Globus pallidus (tissue), 1 donor: ENCODE results near the gene RPA3.

Source experiments
- DNase-seq: peaks from one replicate; pipeline ENCODE4 v3.0.0-alpha.2; 2015; ENCODE audit warnings: low spot score

RPA3 gene

DNA sequence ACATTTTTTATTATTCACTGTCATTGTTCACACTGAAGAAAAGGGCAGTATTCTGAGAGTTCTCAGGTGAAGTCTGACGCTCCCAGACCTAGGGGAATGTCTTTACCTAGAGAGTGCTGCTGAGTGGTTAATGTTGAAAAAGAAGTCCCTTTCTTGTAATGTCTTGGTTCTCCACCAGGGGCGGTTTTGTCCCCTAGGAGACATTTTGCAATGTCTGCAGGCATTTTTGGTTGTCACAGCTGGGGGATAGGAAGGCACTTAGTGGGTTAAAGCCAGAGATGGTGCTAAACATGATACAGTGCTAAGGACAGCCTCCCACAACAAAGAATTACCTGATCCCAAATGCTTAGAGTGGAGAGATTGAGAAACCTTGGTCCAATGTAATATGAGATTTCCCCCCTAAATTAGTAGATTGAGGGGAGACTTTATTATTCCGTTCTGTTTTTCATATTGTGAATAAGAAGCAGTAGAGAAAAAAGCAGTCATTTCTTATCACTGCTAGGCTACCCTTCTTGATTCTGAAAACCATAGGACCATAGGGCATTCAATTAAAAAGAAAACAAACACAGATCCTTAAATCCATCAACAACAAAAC, 64.7 kb downstream of the RPA3 start:
- DNase-seq: no peak

DNA sequence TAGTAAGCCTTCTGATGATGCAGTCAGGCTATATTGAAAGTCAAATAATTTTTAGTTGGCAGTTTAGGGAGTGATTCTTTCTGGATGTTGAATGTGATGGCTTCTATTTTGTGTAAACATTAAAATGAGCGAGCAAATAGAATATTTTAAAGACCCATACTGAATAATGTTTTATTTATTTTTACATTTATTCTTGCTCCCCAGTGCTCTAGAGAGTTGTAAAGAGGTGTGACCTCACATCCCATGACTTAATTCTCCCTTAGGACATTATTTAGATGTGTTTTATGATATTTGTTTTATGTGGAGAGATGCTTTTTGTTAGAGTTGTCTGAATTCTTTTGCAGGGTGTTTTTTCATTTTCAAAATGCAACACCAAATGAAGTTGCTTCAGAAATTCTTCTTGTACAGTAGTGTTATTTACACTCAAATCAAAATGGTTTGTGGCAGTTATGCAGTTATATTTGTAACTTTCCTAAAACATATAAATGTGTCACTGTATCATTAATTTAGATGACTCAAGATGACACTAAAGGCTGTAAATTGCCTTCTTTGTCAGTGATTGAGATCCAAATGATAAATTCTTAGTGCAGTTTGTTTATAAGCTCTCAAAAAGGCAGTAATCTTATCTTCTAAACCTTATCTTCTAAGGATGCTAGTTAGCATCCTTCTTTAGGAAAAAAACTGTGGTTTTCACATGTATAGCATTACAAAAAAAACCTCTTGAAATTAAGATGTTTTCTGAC, 65.4 kb downstream of the RPA3 start:
- DNase-seq: no peak

- DNase-seq: no peak
Observed at GRCh38 chr7:7651479-7651878, 66.9 kb downstream of the RPA3 start.

- no peak for DNase-seq
Observed at GRCh38 chr7:7650682-7651206, 67.7 kb downstream of the RPA3 start.

DNA sequence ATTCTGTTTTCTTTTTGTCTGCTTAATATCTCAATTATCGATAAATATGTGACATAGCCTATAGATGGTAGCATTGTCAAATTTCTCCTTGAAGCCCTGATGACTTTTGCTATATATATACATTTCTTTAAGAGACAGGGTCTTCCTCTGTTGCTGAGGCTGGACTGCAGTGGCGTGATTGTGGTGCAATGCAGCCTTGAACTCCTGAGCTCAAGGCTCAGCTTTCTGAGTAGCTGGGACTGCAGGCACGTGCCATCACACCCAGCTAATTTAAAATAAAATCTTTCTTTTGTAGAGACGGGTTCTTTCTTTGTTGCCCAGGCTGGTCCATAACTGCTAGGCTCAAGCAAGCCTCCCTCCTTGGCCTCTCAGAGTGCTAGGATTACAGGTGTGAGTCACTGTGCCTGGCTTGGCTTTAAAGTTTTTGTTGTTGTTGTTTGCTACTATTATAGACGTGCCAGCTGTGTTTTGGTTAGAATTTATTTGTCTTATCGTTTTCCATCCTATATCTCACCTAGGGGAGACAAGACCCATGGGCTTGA, 70.8 kb downstream of the RPA3 start:
- DNase-seq: no peak

- no peak for DNase-seq
Observed at GRCh38 chr7:7642081-7642480, 76.3 kb downstream of the RPA3 start.

DNA sequence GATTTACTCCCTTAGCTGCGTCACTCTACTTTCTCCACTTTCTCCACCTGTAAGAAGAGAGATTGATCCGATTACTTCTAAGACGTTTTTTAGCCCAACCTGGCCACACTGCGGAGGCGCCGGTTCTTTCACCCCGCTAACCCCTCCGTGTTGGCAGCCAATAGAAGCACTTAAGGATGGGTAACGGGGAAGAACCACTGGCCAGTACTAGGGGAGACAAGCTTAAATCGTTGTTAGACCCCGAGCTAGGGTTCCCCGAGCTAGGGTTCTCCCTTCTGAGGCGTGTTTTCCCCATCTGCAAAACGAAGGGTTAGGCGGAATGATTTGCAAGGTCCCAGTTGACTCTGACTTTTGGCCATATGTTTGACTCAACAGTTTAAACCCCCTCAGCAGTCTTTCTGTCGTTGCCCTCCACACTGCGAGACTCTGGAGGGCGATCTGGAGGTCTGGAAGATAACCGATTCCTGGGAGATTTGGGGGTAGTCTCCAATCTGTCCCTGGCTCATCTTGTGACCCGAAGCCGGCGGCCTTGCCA, 77.2 kb downstream of the RPA3 start:
- DNase-seq: no peak

- DNase-seq: peak; percentile 99
Observed at GRCh38 chr7:7640221-7641128, 77.9 kb downstream of the RPA3 start, which contains the start of gene UMAD1. TSS of gene UMAD1 (plus strand) at chr7:7640752. CDS start at chr7:7673372, 32,620 bp downstream.

DNA sequence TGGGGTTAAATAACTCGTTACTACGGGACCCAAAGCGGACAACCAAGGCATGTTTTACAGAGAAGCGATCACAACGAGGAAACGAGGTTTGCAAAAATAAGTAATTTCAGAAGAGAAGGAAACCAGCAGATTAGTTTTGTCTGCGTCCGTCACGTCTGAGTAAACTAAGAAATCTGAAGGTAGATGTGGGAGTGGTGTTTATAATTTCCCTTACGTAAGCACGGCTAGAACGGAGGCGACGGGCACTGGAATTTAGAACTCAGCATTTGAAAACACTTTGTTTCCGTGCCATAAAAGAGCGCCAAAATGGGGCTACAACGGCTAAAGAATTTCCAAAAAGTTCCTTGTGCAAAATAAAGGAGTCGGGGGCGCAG, 78.6 kb downstream of the RPA3 start:
- DNase-seq: no peak

- DNase-seq: peak; percentile 2
Observed at GRCh38 chr7:7639421-7639820, 79.0 kb downstream of the RPA3 start.

DNA sequence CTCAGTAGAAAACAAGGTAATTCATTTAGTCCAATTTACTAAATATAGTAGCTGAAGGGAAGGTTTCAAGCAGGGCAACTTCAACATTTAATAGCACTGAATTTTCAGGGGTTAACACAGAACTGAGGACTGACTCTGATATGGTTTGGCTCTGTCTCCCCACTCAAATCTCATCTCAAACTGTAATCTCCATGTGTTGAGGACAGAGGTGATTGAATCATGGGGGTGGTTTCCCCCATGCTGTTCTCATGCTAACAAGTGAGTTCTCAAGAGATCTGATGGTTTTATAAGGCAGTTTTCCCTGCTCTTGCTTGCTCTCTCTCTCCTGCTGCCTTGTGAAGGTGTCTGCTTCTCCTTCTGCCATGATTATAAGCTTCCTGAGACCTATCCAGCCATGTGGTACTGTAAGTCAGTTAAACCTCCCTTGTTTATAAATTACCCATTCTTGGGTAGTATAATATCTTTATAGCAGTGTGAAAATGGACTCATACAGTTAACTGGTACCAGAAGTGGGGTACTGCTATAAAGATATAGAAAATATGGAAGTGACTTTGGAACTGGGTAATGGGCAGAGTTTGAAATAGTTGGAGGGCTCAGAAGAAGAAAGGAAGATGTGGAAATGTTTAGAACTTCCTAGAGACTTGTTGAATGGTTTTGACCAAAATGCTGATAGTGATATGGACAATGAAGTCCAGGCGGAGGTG, 87.6 kb downstream of the RPA3 start:
- DNase-seq: no peak

DNA sequence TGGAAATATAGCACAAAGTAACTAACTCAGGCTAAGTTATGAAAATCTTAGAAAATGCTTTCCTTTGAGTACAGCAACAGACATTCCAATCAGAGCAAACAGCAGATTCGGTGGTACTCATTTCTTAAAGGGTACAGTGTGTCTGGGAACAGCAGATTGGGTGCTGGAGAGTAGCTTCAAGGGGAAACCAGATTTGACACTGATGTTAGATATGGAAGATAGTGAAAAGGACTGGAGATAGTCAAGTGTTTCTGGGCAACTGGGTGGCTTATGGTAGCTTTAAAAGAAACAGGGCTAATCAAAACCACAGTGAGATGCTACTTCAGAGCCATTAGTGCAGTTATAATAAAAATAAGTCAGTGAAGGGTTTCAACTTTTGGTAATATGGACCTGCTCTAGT, 89.9 kb downstream of the RPA3 start:
- DNase-seq: no peak

DNA sequence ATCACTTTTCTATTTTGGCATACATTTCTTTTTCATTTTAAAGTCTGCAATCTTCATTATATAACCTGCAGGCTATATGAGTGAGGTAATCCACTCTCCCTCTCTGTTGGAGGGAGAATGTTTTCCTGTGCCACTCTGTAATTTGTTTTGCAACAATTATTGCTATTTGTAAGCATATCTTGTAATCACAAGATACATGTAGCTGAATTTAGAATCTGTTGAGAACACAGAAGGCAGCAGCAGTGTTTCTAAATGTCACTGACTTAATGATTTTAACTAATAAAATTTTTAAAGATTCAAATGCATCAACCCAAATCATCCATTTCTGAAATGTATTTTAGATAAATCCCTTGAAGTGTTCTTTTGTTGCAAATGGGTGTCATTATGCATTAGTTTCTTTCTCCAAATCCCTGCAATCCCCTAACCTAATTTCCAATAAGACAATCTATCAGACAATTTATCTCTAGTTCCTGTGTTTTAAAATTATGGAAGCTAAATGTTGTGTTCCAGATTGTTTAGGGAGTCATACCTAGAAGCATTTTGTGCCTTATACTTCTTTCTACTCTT, 97.7 kb downstream of the RPA3 start:
- DNase-seq: no peak

GRCh38 chr7:7620236-7620635, 98.2 kb downstream of the RPA3 start:
- no peak for DNase-seq

DNA sequence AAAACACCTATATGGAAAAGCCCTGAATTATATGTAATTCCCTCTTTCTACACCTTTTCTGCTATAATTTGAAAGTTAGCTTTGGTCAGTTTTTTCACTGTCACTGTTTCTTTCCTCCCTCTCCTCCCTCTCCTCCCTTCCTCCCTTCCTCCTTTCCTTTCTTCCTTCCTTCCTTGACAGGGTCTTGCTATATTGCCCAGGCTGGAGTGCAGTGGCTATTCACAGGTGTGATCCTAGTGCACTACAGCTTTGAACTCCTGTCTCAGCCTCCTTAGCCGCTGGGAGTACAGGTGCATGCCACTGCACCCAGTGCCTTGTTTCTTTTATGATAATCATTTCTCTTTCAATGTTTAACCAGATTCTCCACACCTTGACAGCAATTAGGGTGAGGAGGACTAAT, 100.0 kb downstream of the RPA3 start:
- no peak for DNase-seq

DNA sequence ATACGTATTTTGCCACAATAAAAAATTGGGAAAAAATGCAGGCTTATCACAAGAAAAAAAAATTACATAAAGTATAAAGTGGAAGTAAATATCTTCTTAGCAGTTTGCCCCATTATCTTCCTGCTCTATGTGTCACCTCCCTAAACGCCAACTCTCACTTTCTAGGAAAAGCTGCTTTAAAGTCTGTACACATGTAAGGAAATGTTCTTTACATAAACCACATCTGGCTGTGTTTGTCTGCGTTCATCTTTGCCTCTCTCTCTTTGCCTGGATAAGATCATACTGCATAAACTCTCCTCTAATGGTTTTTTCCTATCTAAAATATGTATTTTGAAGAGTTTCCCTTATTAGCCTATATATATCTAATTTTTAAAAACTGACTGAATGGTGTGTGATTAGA, 100.9 kb downstream of the RPA3 start:
- DNase-seq: no peak

GRCh38 chr7:7614018-7614741, 104.2 kb downstream of the RPA3 start:
- no peak for DNase-seq

GRCh38 chr7:7613210-7613609, 105.2 kb downstream of the RPA3 start:
- no peak for DNase-seq

DNA sequence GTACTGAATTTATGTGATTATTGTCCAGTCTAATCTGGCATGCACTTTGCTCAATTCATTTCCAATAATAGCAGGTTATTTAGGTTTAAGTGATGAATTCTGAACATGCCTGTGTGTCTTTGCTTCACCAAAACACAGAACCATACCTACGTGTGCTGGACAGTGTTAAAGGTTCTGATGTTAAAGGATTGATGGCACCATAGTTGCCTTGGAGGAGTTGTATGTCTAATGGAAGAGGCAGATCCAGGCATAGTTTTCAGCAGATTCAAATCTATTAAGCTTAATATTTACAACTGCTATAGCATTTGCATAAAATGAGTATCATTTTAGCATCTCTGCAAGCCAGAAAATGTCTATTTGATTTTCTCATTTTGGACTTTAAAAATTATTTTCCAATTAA, 105.9 kb downstream of the RPA3 start:
- no peak for DNase-seq

DNA sequence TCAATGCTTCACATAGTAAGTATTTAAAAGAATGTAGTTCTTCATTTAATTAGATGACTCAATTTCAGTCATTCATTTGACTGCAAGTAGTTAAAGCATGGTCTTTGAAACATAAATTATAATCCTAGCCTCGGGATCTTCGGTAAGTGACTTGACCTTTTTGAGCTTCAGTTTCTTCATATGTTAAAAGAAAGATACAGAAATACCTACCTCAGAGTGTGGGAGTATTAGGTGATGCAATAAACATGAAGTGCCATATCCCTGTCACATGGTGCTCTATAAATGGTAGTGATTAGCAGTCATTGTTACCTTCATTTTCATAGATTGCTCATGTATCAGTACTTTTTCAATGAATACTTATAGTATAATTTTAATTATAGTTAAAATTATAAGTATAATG, 109.1 kb downstream of the RPA3 start:
- no peak for DNase-seq
